GM10266 (cell line): ENCODE results near the gene MAN1C1.

Source experiments
- DNase-seq: peaks from one replicate; pipeline ENCODE4 v3.0.0; 2012; ENCODE audit errors: extremely low spot score
- TF ChIP-seq, protein P1 (sequence below): IDR thresholded peaks from 2 replicates; pipeline ENCODE4 v1.5.1; 2012; ENCODE audit warnings: mild to moderate bottlenecking, low read depth; ENCODE audit not compliant: control insufficient read depth, insufficient read depth; ENCODE audit errors: missing control alignments

The MAN1C1 gene

DNA sequence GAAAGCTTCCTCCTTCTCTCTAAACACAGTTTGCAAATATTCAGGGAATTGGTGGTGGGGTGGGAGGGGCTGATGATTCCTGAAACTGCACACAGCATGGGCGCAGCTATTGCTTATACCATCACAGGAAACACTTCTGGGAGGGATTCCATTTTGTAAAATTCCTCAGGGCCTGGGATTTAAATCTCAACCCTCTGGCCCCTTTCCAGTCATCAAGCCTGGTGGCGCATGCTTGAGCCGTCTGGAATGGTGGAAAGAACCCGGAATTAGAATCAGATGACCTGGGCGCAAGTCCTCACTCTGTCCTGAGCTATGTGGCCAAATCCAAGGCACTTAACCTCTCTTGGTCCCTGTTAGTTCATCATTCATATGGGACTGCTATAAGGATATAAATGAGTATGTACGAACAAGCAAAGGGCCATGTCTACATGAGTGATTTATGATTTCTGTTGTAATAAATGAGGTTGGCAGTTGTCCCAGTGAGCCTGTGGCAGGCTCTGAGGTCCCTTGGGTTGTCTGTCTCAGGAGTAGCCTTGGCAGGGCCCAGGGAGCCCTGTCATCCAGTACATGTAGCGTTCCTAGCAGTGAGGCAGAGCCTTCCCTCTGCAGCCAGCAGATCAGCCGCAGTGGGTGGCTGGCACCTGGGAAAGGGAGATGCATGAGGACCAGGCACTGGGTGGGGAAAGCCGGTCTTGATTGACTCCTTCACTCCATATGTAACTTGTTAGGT, 72.0 kb downstream of the MAN1C1 start:
- TF ChIP-seq, protein P1, sequence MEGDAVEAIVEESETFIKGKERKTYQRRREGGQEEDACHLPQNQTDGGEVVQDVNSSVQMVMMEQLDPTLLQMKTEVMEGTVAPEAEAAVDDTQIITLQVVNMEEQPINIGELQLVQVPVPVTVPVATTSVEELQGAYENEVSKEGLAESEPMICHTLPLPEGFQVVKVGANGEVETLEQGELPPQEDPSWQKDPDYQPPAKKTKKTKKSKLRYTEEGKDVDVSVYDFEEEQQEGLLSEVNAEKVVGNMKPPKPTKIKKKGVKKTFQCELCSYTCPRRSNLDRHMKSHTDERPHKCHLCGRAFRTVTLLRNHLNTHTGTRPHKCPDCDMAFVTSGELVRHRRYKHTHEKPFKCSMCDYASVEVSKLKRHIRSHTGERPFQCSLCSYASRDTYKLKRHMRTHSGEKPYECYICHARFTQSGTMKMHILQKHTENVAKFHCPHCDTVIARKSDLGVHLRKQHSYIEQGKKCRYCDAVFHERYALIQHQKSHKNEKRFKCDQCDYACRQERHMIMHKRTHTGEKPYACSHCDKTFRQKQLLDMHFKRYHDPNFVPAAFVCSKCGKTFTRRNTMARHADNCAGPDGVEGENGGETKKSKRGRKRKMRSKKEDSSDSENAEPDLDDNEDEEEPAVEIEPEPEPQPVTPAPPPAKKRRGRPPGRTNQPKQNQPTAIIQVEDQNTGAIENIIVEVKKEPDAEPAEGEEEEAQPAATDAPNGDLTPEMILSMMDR, result no peak
- no peak for DNase-seq

DNA sequence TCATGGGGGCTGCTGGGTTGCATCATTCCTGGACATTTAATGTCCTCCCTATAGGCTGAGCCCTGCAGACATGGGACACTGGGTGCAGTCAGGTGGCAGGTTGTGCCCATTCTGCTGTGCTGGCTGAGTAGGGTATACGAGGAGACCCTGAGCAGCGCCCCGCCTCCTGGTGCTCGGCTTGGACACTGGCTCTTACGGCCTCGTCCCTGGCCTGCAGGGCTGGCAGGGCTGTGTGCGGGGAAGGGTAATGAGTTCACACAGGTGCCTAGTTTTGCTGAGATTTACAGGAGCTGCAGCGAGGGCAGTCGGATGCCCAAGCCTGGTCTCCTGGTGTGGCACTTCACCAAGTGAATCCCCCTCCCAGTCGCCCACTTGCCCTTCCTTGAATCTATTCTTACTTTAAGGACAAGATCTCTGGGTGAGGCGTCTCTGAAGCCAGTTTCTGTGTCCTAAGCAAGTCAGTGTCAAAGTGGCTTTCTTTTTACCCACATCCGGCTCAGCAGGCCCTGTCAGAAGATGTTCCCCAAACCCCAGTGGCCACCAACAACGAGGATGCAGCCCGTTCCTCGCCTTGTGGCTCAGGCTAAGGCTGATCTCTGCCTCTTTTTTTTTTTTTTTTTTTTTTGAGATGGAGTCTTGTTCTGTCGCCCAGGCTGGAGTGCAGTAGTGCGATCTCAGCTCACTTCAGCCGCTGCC, 73.2 kb downstream of the MAN1C1 start:
- DNase-seq, result no peak
- TF ChIP-seq, protein P1, result no peak

DNA sequence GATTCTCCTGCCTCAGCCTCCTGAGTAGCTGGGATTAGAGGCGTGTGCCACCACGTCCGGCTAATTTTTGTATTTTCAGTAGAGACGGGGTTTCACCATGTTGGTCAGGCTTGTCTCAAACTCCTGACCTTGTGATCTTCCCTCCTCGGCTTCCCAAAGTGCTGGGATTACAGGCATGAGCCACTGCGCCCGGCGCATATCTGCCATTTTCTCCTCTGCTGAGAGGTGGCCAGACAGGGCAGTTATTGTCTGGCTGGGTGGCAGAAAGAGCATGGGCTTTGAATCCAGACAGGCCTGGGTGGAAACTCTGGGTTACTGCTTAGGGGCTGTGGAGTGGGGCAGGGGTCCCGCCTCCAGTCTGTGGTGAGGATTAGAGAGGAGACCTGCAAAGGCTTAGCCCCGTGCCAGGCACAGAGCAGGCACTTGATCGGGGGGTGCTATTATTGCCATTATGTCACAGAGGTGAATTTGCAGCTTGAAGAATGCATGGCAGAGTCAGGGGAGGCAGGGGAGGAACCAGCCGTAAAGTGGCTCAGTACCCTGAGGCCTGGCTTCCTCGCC, 73.9 kb downstream of the MAN1C1 start:
- no peak for DNase-seq

DNA sequence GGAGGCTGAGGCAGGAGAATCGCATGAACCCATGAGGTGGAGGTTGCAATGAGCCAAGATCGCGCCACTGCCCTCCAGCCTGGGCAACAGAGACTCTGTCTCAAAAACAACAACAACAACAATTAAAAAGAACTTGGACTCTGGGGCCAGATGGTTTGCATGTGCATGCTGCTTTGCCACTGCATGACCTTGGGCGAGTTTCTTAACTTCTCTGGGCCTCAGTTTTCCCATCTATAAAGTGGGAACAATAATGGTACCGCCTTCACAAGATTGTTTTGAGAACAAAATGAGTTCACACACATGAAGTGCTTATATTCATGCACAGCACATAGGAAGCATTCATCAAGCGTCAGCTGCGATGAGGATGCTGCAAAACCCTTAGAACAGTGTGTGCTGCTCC, 74.6 kb downstream of the MAN1C1 start:
- DNase-seq, result no peak
- TF ChIP-seq, protein P1, result no peak

More for the DNA sequence above, 73.9 kb downstream of the MAN1C1 start:
- TF ChIP-seq, protein P1, result no peak

DNA sequence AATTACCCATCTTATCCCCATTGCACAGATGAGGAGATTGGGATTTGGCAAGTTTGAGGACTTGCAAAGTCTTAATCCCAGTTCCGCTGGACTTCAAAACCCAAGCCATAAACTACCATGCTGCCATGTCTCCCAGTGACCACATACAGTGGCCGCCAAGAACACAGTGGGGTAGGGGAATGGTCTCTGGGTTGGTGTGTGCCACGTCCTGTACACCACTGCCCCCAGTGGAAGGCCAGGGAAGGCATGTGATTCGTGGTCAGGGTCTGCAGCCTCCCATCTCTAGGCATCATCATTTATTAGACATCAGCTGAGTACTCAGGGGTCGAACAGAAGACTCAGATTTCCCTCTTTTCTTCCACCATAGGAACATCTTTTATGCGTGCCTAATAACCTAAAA, 76.0 kb downstream of the MAN1C1 start:
- peak; percentile 35 for DNase-seq
- TF ChIP-seq, protein P1, result peak; percentile 59

DNA sequence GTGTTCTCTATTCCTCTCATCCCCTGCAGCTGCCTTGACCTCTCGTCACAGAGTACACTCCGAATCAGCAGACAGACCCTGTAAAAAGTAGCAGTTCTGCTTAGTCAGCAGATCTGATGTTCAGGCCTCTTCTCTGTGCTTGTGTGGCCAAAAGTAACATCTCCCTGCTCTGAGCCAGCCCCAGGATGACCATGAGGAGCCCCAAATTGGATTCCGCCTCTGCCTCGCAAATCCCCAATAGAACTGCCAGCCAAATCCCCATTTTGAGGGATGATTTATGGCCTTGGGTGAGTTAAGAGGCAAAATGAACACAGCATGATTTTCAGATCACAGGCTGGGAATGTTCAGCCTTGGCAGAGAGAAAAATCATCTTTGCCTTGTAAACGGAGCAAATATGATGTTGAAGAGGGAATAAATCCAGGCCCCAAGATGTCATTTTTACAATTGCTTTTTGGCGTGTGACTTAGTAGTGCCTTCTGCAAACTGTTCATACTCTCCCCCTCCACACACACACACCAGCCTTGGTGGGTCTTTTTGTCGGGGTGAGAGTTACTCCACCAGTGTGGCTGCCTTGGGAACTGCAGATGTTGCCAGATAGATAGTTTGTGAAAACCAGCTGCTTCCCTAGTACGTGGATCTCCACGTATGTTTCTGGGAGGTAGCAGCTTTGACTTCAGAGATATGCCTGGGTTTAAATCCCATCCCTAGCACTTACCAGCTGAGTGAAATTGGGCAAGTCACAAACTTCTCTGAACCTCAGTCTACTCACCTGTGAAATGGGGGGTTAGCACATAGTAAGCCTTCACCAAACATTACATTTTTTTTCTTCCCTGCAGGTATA, 77.8 kb downstream of the MAN1C1 start:
- TF ChIP-seq, protein P1, result no peak
- DNase-seq, result no peak
